Glomerular endothelial cell (primary cell): ENCODE data around the gene SWAP70. TPM values are rescaled to one million over a fixed set of nuclear protein-coding genes. Genes with fewer than 3 reads are reported as not detected.

Experiments used
- total RNA-seq: library from RNA; depleted of rRNA; stranded (reverse); fragments of >200 nt; gene quantifications from 2 replicates; pipeline ENCODE4 v1.2.3, GENCODE V29; 2015

Gene SWAP70
- total RNA-seq, 1 donor from 2014 or later = 96.5 TPM

Other genes with a start within 250 kb of the SWAP70 start
- 18.3 and 24.5 TPM in 2 replicates for gene ZNF143, start 203.1 kb upstream of the SWAP70 start, total RNA-seq
- 17.3 and 32.3 TPM in 2 replicates for gene WEE1, start 90.4 kb upstream of the SWAP70 start, total RNA-seq